ENCODE data around the gene HNRNPDL.
"Not testable (repeated sequence)": the region's sequence is repeated elsewhere in the genome, so short reads cannot be mapped to it uniquely, and the experiment has no call there.

Gene HNRNPDL

GRCh38 chr4:82430193-82430963 is at the start of gene HNRNPDL, which contains the start of gene ENOPH1:
Gene HNRNPDL (minus strand): TSS chr4:82430462. CDS start chr4:82429690, 772 bp downstream.
Gene ENOPH1 (plus strand): TSS chr4:82430590. CDS start chr4:82430830, 240 bp downstream.
- DNase-seq (ENCODE audit: low read depth in 1 of 2, low spot score in 1 of 2), result peak; percentile 98 to 99

GRCh38 chr4:82479562-82479961 is 49.3 kb upstream of the HNRNPDL start:
- DNase-seq (ENCODE audit: low read depth in 1 of 2, low spot score in 1 of 2), result no peak

GRCh38 chr4:82477469-82477868 is 47.2 kb upstream of the HNRNPDL start:
- DNase-seq (ENCODE audit: low read depth in 1 of 2, low spot score in 1 of 2), result not testable (repeated sequence)

- not testable (repeated sequence) for DNase-seq (ENCODE audit: low read depth in 1 of 2, low spot score in 1 of 2)
These were observed 45.7 kb upstream of the HNRNPDL start for GRCh38 chr4:82475931-82476330.

- DNase-seq (ENCODE audit: low read depth in 1 of 2, low spot score in 1 of 2), result no peak
These were observed 43.4 kb upstream of the HNRNPDL start for GRCh38 chr4:82473621-82474164.

- not testable (repeated sequence) for DNase-seq (ENCODE audit: low read depth in 1 of 2, low spot score in 1 of 2)
These were observed 42.8 kb upstream of the HNRNPDL start for GRCh38 chr4:82473080-82473479.

- no peak for DNase-seq (ENCODE audit: low read depth in 1 of 2, low spot score in 1 of 2)
These were observed 39.6 kb upstream of the HNRNPDL start for GRCh38 chr4:82469791-82470345.

GRCh38 chr4:82467471-82467870 is 37.2 kb upstream of the HNRNPDL start:
- no peak for DNase-seq (ENCODE audit: low read depth in 1 of 2, low spot score in 1 of 2)

GRCh38 chr4:82463221-82463620 is 33.0 kb upstream of the HNRNPDL start:
- no peak for DNase-seq (ENCODE audit: low read depth in 1 of 2, low spot score in 1 of 2)

- peak; percentile 59 to 81 for DNase-seq (ENCODE audit: low read depth in 1 of 2, low spot score in 1 of 2)
These were observed 32.2 kb upstream of the HNRNPDL start for GRCh38 chr4:82462415-82462831.

- no peak for DNase-seq (ENCODE audit: low read depth in 1 of 2, low spot score in 1 of 2)
These were observed 31.4 kb upstream of the HNRNPDL start for GRCh38 chr4:82461710-82462109.

GRCh38 chr4:82458729-82459128 is 28.5 kb upstream of the HNRNPDL start:
- no peak for DNase-seq (ENCODE audit: low read depth in 1 of 2, low spot score in 1 of 2)

GRCh38 chr4:82457266-82457665 is 27.0 kb upstream of the HNRNPDL start:
- no peak for DNase-seq (ENCODE audit: low read depth in 1 of 2, low spot score in 1 of 2)

- no peak for DNase-seq (ENCODE audit: low read depth in 1 of 2, low spot score in 1 of 2)
These were observed 21.8 kb upstream of the HNRNPDL start for GRCh38 chr4:82452026-82452425.

GRCh38 chr4:82450966-82451755 is 20.9 kb upstream of the HNRNPDL start:
- no peak for DNase-seq (ENCODE audit: low read depth in 1 of 2, low spot score in 1 of 2)

GRCh38 chr4:82447886-82448285 is 17.6 kb upstream of the HNRNPDL start:
- no peak for DNase-seq (ENCODE audit: low read depth in 1 of 2, low spot score in 1 of 2)

- no peak for DNase-seq (ENCODE audit: low read depth in 1 of 2, low spot score in 1 of 2)
These were observed 8.8 kb upstream of the HNRNPDL start for GRCh38 chr4:82439088-82439487.

- DNase-seq (ENCODE audit: low read depth in 1 of 2, low spot score in 1 of 2), result no peak
These were observed 7.2 kb upstream of the HNRNPDL start for GRCh38 chr4:82437285-82438005.

GRCh38 chr4:82436780-82437179 is 6.5 kb upstream of the HNRNPDL start:
- DNase-seq (ENCODE audit: low read depth in 1 of 2, low spot score in 1 of 2), result no peak

- DNase-seq (ENCODE audit: low read depth in 1 of 2, low spot score in 1 of 2), result no peak
These were observed 5.9 kb upstream of the HNRNPDL start for GRCh38 chr4:82436130-82436529.

- no peak for DNase-seq (ENCODE audit: low read depth in 1 of 2, low spot score in 1 of 2)
These were observed 4.7 kb upstream of the HNRNPDL start for GRCh38 chr4:82434949-82435348.

Measured in activated CD4-positive, alpha-beta T cell treated with anti-CD3 and anti-CD28 coated beads, Interleukin-2, amount 50 U/mL, for 24 hours (primary cell).